PFSK-1 (cell line): ENCODE measurements around the gene KCNK10.

Experiments used
- FOXP2 ChIP-seq: optimal IDR thresholded peaks from 2 replicates; pipeline ENCODE3; 2011; ENCODE audit warnings: borderline replicate concordance, control low read depth, inconsistent platforms; ENCODE audit not compliant: insufficient read depth; ENCODE audit errors: extremely low read length, extremely low read depth
- POLR2AphosphoS5 ChIP-seq: IDR thresholded peaks from 2 replicates; pipeline ENCODE4 v1.6.1; 2012; ENCODE audit warnings: low read depth, mild to moderate bottlenecking, control low read depth, low read length, moderate library complexity
- SIN3A ChIP-seq: IDR thresholded peaks from 2 replicates; pipeline ENCODE4 v1.6.1; 2012; ENCODE audit warnings: mild to moderate bottlenecking, low read length, moderate library complexity, borderline replicate concordance; ENCODE audit not compliant: insufficient read depth
- TAF1 ChIP-seq: IDR thresholded peaks from 2 replicates; pipeline ENCODE4 v1.6.1; 2012; ENCODE audit warnings: low read length, control low read depth, borderline replicate concordance; ENCODE audit not compliant: insufficient read depth
- TF ChIP-seq, protein P1 (sequence below), 2 experiments: IDR thresholded peaks; 2 replicates each; pipeline versions ENCODE4 v1.6.1 to v1.8.0; 2011 to 2012; ENCODE audit warnings: low read depth in 2 of 2, low read length in 2 of 2, control low read depth in 1 of 2, inconsistent platforms in 1 of 2, mild to moderate bottlenecking in 1 of 2, moderate library complexity in 1 of 2; ENCODE audit not compliant: insufficient read depth in 1 of 2

DNA sequence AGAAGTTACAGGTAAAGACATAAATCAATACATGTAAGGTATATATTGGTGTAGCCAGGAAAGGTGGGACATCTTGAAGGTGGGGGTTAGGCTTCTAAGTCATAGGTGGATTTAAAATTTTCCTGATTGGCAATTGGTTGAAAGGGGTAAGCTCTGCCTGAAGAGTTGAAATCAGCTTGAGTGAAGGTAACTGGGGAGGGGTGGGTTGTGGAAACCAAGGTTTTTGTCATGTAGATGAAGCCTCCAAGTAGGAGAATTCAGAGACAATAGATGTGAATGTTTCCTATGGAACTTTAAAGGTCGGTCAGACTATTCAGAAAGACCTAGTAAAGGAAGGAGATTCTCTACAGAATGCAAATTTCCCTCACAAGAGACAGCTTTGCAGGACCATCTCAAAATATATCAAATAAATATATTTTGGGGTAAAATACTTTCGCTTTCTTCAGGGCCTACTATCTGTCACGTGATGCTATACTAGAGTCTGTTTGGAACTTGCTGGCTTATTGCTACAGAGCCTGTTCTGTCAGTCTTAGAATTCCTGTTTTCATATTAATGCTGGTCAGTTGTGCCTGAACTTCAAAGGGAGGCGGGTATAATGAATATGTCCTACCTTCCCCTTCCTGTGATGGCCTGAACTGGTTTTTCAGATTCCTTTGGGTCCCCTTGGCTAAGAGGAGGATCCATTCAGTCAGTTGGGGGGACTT, 41.8 kb upstream of the KCNK10 start:
- TF ChIP-seq POLR2AphosphoS5 (no peak), TAF1 (no peak), SIN3A (no peak), FOXP2 (no peak)
- TF ChIP-seq, protein P1, sequence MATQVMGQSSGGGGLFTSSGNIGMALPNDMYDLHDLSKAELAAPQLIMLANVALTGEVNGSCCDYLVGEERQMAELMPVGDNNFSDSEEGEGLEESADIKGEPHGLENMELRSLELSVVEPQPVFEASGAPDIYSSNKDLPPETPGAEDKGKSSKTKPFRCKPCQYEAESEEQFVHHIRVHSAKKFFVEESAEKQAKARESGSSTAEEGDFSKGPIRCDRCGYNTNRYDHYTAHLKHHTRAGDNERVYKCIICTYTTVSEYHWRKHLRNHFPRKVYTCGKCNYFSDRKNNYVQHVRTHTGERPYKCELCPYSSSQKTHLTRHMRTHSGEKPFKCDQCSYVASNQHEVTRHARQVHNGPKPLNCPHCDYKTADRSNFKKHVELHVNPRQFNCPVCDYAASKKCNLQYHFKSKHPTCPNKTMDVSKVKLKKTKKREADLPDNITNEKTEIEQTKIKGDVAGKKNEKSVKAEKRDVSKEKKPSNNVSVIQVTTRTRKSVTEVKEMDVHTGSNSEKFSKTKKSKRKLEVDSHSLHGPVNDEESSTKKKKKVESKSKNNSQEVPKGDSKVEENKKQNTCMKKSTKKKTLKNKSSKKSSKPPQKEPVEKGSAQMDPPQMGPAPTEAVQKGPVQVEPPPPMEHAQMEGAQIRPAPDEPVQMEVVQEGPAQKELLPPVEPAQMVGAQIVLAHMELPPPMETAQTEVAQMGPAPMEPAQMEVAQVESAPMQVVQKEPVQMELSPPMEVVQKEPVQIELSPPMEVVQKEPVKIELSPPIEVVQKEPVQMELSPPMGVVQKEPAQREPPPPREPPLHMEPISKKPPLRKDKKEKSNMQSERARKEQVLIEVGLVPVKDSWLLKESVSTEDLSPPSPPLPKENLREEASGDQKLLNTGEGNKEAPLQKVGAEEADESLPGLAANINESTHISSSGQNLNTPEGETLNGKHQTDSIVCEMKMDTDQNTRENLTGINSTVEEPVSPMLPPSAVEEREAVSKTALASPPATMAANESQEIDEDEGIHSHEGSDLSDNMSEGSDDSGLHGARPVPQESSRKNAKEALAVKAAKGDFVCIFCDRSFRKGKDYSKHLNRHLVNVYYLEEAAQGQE (IDR thresholded peaks at IDR 0.05; ENCODE audit: insufficient read depth in 1 of 2, low read depth in 2 of 2, low read length in 2 of 2): no peak
